Activated effector memory CD4-positive, alpha-beta T cell treated with Interleukin-2 at 50 U/mL for 16 hours (primary cell): Measurements from ENCODE around the gene SDF4.

Experiments used
- DNase-seq: peaks from one replicate; pipeline ENCODE4 v3.0.0-alpha.2; 2020

Gene SDF4

GRCh38 chr1:1240822-1241587 lies 9.2 kb upstream of the SDF4 start:
- DNase-seq: no peak

GRCh38 chr1:1240348-1240732 lies 8.5 kb upstream of the SDF4 start:
- no peak for DNase-seq

GRCh38 chr1:1239614-1240347 lies 8.0 kb upstream of the SDF4 start:
- DNase-seq: no peak

- no peak for DNase-seq
Observed at GRCh38 chr1:1239227-1239613, 7.4 kb upstream of the SDF4 start.

- DNase-seq: no peak
Observed at GRCh38 chr1:1238702-1239178, 6.9 kb upstream of the SDF4 start.

GRCh38 chr1:1237874-1238701 lies 6.3 kb upstream of the SDF4 start:
- no peak for DNase-seq

GRCh38 chr1:1236945-1237873 lies 5.4 kb upstream of the SDF4 start:
- no peak for DNase-seq

- DNase-seq: no peak
Observed at GRCh38 chr1:1236176-1236763, 4.5 kb upstream of the SDF4 start.

GRCh38 chr1:1235016-1235744 lies 3.4 kb upstream of the SDF4 start:
- no peak for DNase-seq

GRCh38 chr1:1234180-1234808 lies 2.5 kb upstream of the SDF4 start:
- DNase-seq: no peak

GRCh38 chr1:1233567-1233892 lies 1.7 kb upstream of the SDF4 start:
- no peak for DNase-seq

- no peak for DNase-seq
Observed at GRCh38 chr1:1232796-1233566, 1.2 kb upstream of the SDF4 start.

- no peak for DNase-seq
Observed at GRCh38 chr1:1232208-1232795, 501 bp upstream of the SDF4 start, which contains the start of gene B3GALT6. TSS of gene B3GALT6 (plus strand) at chr1:1232237. CDS start at chr1:1232279, 42 bp downstream.

- DNase-seq: no peak
Observed at GRCh38 chr1:1230656-1231399, 973 bp downstream of the SDF4 start.

- DNase-seq: no peak
Observed at GRCh38 chr1:1229770-1230169, 2.0 kb downstream of the SDF4 start.

- DNase-seq: no peak
Observed at GRCh38 chr1:1228596-1229321, 3.0 kb downstream of the SDF4 start.

GRCh38 chr1:1228187-1228586 lies 3.6 kb downstream of the SDF4 start:
- no peak for DNase-seq

GRCh38 chr1:1227386-1227785 lies 4.4 kb downstream of the SDF4 start:
- no peak for DNase-seq
